Subcutaneous adipose tissue (tissue), 4 donors: ENCODE measurements around the gene OST4. TPM values are rescaled to one million over a fixed set of nuclear protein-coding genes. Genes with fewer than 3 reads are reported as not detected.

Source experiments
- total RNA-seq, 4 donors: library from RNA; depleted of rRNA; stranded (reverse); fragments of >200 nt; gene quantifications; one replicate each; pipeline ENCODE4 v1.1.0, GENCODE V29; 2016
- TF ChIP-seq, protein P1 (sequence below): fragments of 450-650 bp; IDR thresholded peaks from one replicate; pipeline ENCODE4 v1.5.1; 2016; ENCODE audit warnings: low read depth, mild to moderate bottlenecking, control low read depth, antibody characterized with exemption, moderate library complexity

The OST4 gene
- total RNA-seq, 4 donors from 2014 or later: 207 to 425 (median 263) TPM

DNA sequence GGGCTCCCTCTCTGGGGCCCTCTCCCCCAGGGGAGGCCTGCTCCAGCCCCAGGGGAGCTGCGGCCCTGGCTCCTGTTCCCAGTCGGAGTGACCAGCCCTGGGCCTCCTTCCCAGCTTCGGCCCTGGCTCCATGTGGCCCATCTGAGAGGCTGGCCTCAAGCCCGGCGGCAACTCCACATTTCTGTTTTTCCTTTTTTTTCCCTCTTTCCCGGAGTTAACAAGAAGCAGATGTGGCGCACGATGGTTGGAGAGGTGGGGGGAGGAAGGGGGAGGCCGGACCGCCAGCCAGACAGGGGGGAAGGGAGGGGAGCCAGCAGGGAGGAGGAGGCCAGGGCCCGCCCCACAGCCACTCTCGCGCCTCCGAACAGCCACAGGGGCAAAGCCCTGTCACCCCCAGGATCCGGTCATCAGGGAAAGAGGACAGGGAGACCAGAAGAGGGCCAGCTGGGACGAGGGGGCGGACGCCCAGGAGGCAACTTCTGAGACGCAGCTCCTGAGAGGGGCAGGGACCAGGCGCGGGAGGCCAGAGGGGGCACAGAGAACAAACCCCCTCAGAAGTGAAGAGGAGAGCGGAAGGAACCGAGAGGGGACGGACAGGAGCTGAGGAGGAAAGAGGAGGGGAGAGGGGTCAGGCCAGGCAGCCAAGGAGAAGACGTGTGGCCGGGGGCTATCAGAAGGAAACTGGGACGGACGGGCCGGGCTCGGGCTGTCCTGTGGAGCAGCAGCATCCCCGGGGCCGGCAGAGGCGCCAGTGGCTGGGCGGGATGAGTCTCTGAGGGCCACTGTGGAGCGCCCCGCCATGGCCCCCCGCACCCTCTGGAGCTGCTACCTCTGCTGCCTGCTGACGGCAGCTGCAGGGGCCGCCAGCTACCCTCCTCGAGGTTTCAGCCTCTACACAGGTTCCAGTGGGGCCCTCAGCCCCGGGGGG, 7.1 kb upstream of the OST4 start, which contains the start of gene EMILIN1:
EMILIN1 (plus strand) TSS at position 349 of the 928 bp plus-strand sequence; CDS start at position 800, 451 bp downstream.
- TF ChIP-seq, protein P1, sequence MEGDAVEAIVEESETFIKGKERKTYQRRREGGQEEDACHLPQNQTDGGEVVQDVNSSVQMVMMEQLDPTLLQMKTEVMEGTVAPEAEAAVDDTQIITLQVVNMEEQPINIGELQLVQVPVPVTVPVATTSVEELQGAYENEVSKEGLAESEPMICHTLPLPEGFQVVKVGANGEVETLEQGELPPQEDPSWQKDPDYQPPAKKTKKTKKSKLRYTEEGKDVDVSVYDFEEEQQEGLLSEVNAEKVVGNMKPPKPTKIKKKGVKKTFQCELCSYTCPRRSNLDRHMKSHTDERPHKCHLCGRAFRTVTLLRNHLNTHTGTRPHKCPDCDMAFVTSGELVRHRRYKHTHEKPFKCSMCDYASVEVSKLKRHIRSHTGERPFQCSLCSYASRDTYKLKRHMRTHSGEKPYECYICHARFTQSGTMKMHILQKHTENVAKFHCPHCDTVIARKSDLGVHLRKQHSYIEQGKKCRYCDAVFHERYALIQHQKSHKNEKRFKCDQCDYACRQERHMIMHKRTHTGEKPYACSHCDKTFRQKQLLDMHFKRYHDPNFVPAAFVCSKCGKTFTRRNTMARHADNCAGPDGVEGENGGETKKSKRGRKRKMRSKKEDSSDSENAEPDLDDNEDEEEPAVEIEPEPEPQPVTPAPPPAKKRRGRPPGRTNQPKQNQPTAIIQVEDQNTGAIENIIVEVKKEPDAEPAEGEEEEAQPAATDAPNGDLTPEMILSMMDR: no peak

DNA sequence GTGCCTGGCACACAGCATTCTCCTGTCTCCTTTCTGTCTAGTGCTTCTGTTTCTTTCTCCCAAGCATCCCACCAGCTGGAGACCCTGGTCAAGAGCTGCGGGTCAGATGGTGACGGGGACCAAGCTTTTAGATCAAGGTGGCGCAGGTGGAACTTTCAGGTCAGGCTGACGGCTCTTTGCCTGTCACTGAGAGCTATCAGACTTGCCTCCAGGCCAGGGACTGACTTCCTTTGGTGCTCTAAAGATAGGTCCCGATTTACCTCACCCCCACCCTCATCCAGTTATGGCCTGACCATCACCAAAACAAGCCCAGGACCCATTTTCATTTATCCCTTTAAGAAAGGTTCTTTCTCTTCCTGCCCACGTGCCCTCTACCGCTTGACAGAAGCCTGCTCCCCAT, 5.8 kb upstream of the OST4 start:
- TF ChIP-seq, protein P1: no peak

DNA sequence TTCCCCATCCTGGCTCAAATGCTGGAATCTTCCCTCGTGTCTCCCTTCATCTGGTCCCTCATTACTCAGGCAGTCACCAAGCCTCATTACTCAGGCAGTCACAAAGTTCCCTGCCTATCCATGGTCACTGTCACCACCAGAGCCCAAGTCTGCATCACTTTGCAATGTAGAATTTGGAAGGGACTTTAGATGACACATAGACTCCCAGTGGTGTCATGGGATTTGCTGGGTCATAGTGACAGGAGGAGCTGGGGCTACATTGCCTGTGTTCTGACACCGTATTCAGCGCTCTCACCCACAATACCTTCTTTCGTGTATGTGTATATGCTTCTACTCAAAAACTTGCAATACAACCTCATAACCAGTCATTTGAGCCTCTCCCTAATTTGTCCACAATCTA, 4.9 kb upstream of the OST4 start:
- TF ChIP-seq, protein P1: no peak

DNA sequence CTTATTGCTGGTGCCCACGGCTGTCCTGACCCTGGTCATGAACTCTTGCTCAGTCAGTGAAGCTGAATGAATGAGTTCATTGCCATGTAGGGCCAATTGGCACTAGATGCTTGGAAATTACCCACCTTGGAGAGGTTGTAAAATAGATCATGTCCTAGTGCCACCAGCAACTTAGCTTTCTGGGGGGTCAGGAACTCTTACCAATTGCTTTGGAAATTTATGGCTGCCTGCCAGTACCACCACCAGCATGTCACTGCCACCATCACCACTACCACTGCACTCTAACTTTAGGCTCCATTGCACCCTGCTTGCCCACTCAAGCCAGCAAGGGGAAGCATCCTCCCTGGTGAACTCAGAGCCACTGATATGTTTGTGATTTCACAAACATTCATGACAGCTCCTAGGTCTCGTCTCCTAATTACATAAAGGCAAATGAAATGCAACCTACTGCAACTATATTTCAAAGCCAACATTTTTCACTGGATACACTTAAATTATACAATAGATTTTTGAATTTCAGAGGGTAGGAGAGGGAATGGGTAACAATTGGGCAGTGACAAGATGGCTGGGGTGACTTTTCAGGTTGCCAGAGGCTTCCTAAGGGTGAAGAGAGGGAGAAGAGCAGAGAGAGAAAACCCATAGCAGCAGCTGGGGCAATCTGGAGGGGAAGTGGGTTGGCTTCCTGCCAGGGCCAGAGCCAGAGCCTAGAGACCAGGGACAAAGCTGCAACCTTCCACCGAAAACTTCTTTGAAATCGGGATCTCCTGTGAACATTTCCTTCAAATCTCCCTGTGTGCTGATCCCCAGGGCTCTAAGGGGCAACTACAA, 3.5 kb upstream of the OST4 start:
- TF ChIP-seq, protein P1: no peak

DNA sequence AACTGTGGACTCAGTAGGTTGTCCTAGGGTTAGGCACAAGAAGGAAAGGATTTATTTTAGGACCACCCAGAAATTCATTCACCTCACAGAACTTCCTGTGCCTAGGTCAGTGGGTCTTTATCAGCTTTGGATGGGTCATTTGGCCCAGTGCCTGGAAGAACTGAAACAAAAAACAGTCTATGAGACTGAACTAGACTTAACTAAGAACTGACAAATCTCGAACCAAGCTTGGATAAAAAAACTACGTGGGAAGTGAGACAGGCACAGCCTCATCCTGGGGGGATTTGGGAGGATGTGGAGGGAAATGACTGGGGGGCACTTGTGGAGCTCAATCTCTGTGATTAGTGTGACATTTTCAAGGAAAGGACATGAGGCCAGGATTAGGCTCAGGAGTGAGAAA, 2.3 kb upstream of the OST4 start:
- TF ChIP-seq, protein P1: no peak

DNA sequence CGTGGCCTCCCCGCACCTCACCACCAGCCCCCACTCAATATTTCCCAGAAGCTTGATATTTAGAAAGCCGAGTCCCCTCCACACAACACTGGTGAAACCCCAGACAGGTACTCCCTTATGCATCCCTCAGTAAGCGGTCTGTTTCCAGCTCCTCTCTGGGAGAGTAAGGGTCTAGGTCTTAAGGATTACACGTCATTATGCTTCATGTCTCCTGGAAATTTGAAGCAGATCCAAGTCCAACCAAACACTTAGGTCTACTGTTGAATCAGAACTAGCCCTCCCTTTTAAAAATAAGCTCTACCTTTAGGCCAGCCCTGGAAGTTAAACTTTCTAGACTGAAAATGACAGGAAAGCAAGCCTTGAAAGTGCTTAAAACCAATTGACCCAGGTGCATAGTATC, 1.5 kb upstream of the OST4 start:
- TF ChIP-seq, protein P1: no peak
